Neural cell (in vitro differentiated cells): ENCODE data around the gene CDH16.

Source experiments
- EP300 ChIP-seq: fragments of 450-650 bp; conservative IDR thresholded peaks from 2 replicates; pipeline ENCODE4 v1.6.1; 2014; ENCODE audit warnings: antibody characterized with exemption, mild to moderate bottlenecking, moderate library complexity; ENCODE audit not compliant: poor library complexity, severe bottlenecking
- EZH2 ChIP-seq: fragments of 200-600, 300-800 bp; shearing (Covaris generic), sonication (generic); IDR thresholded peaks from 2 replicates; pipeline ENCODE4 v1.6.1; 2014; ENCODE audit warnings: antibody characterized with exemption, low read length, borderline replicate concordance, mild to moderate bottlenecking; ENCODE audit not compliant: insufficient read depth, poor library complexity, severe bottlenecking
- POLR2AphosphoS5 ChIP-seq: IDR thresholded peaks from 2 replicates; pipeline ENCODE4 v1.6.1; 2012
- TF ChIP-seq, protein P1 (sequence below): fragments of 450-650 bp; IDR thresholded peaks from 2 replicates; pipeline ENCODE4 v1.5.1; 2014; ENCODE audit warnings: antibody characterized with exemption, mild to moderate bottlenecking, moderate library complexity; ENCODE audit not compliant: poor library complexity, severe bottlenecking

DNA sequence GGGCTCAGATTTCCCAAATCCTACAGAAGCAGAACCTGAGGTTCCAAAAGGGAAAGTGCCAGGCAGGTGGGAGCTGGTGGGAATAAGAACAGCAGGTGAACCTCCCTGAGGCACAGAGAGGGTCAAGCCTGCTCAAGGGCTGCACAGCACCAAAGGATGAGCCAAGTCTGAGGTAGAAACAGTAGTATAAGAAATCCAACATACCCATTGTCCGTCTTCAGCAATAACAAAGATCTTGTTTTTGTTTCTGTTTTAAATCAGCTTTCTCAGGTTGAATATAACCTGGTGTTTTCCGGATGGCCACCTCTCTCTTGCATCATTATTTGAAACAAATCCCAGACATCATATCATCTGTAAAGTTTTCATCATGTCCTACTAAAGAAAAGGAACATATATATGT, 31.8 kb upstream of the CDH16 start:
- TF ChIP-seq, protein P1, sequence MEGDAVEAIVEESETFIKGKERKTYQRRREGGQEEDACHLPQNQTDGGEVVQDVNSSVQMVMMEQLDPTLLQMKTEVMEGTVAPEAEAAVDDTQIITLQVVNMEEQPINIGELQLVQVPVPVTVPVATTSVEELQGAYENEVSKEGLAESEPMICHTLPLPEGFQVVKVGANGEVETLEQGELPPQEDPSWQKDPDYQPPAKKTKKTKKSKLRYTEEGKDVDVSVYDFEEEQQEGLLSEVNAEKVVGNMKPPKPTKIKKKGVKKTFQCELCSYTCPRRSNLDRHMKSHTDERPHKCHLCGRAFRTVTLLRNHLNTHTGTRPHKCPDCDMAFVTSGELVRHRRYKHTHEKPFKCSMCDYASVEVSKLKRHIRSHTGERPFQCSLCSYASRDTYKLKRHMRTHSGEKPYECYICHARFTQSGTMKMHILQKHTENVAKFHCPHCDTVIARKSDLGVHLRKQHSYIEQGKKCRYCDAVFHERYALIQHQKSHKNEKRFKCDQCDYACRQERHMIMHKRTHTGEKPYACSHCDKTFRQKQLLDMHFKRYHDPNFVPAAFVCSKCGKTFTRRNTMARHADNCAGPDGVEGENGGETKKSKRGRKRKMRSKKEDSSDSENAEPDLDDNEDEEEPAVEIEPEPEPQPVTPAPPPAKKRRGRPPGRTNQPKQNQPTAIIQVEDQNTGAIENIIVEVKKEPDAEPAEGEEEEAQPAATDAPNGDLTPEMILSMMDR = no peak
- TF ChIP-seq EP300 (no peak), POLR2AphosphoS5 (no peak), EZH2 (no peak)
